ENCODE results near the gene DNAH14.
"Not testable (repeated sequence)": the region's sequence is repeated elsewhere in the genome, so short reads cannot be mapped to it uniquely, and the experiment has no call there.

The DNAH14 gene

DNA sequence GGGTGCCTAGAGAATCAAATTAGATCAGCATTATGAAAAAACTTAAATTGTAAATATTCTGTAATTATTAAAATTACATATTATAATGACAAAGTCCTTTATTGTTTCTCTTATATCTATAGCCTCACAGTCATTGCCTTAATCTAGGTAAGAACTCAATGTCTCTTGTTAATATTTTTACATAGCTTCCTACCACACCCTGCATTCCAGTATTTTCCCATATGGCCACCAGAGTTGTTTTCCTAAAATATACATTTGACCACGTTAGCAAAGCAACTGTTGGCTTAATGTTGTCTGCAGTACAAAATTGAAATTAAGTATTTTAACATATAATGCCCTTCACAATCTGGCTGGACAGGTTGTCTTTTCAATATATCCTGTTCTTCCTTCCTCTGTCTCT is 230.3 kb downstream of the DNAH14 start:
- no peak for DNase-seq

DNA sequence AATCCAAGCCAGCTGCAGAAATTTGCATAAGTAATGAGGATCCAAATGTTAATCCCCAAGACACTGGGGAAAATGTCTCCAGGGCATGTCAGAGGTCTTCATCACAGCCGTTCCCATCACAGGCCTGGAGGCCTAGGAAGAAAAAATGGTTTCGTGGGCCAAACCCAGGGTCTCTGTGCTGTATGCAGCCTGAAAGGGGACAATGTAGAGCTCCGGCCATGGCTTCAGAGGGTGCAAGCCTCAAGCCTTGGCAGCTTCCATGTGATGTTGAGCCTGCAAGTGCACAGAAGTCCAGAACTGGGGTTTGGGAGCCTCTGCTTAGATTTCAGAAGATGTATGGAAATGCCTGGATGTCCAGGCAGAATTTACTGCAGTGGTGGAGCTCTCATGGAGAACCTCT is 247.9 kb downstream of the DNAH14 start:
- not testable (repeated sequence) for DNase-seq

DNA sequence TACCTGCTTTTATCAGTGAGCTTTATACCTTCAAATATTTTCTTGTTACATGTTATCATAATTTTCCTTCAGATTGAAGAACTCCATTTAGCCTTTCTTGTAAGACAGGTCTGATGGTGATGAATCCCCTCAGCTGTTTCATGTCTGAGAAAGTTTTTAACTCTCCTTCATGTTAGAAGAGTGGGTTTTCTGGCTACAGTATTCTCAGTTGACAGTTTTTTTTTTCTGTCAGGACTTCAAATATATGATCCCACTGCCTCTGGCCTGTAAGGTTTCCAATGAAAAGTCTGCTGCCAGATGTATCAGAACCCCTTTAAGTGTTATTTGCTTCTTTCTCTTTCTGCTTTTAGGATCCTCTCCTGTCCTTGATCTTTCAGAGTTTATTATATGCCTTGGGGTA is 250.2 kb downstream of the DNAH14 start:
- no peak for DNase-seq

DNA sequence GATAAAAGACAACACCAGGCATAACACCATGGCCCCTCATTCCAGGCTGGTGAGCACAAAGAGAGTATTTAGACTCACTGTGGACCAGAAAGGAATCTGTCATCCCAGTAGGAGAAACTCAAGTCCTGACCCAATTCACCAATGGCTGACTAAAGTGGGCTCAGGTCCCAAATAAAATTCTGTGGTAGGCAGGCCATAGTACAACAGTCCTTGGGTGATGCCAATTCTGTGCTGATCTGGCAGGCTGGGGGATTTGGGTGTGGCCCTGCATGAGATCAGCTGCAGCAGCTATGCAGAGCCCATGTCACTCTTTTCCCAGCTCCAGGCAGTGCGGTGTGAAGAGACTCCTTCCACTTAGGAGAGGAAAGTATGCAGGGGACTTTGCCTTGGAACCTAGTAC is 253.2 kb downstream of the DNAH14 start:
- DNase-seq, result no peak

DNA sequence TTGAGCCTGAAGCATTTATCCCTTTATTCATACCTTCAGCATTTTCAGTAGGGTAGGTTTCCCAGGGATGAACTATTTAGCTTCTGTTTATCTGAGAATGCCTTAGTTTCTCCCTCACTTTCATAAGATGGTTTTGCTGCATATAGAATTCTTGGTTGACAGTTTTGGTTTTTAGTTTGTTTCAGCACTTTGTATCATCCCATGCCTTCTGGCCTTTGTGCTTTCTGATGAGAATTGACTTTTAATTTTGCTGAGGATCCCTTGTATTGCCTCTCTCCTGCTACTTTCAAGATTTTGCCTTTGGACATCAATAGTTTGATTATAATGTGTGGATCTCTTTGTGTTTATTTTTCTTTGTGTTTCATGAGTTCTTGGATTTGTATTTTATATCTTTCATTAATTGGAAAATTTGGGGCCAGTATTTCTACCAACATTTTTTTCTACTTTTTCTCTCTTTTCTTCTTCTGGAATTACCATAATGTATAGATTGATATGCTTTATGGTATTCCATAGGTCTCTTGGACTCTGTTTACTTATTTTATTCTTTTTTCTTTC is 261.8 kb downstream of the DNAH14 start:
- DNase-seq, result no peak

DNA sequence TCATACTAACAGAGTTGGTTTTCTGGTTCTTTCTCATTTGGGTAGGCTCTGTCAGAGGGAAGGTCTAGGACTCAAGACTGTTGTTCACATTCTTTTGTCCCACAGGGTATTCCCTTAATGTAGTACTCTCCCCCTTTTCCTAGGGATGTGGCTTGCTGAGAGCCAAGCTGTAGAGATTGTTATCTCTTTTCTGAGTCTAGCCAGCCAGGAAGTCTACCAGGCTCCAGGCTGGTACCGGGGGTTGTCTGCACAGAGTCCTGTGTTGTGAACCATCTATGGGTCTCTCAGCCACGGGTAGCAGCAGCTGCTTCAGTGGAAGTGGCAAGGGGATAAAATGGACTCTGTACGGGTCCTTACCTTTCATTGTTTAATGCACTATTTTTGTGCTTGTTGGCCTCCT is 272.0 kb downstream of the DNAH14 start:
- no peak for DNase-seq

DNA sequence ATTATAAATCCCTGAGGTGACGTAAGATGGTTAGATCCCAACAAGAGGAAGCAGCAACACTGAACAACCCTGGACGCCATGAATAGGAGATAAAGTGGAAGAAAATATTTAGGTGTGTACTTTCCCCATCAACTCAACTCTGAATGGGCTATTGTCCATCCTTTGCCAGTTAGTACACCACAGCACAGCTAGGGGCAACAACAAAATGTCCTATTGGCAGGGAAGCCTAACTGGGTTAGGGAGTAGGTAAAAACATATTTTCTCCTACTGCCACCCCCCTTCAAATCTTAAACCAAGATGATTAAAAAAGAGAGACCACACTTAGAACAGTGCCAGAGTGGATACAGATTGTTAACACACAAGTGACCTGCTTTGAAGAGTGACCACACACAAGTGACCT is 278.3 kb downstream of the DNAH14 start:
- DNase-seq, result no peak

DNA sequence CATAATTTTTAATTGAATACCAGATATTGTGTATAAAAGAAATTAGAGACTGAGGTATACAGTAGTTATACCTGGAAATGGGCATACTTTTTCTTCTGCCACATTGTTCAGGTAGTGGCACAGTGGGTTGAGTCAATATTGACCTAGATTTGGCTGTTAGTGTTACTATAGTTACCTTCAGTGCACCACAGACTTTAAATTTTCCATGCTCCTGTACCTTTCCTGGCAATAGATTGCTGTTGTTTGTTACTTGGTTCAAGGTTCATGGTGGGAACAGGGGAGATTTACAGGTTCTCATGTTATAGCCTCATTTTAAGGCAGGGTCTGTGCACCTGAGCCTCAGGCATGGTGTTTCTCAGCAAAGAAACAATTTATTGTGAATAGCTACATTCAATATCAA is 279.7 kb downstream of the DNAH14 start:
- no peak for DNase-seq

DNA sequence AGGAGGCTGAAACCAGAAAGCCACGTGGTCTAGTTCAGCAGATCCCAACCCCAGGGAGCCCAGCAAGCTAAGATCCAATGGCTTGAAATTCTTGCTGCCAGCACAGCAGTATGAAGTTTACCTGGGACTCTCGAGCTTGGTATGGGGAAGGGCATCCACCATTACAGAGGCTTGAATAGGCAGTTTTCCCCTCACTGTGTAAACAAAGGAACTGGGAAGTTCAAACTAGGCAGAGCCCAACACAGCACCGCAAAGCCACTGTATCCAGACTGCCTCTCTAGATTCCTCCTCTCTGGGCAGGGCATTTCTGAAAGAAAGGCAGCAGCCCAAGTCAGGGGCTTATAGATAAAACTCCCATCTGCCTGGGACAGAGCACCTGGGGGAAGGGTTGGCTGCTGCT is 280.7 kb downstream of the DNAH14 start:
- DNase-seq, result not testable (repeated sequence)

DNA sequence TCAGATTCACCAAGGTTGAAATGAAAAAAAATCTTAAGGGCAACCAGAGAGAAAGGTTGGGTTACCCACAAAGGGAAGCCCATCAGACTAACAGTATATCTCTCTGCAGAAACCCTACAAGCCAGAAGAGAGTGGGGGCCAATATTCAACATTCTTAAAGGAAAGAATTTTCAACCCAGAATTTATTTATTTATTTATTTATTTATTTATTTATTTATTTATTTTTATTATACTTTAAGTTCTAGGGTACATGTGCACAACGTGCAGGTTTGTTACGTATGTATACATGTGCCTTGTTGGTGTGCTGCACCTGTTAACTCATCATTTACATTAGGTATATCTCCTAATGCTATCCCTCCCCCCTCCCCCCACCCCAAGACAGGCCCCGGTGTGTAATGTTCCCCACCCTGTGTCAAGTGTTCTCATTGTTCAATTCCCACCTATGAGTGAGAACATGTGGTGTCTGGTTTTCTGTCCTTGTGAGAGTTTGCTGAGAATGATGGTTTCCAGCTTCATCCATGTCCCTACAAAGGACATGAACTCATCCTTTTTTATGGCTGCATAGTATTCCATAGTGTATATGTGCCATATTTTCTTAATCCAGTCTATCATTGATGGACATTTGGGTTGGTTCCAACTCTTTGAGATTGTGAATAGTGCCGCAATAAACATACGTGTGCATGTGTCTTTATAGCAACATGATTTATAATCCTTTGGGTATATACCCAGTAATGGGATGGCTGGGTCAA is 282.4 kb downstream of the DNAH14 start:
- DNase-seq, result not testable (repeated sequence)

DNA sequence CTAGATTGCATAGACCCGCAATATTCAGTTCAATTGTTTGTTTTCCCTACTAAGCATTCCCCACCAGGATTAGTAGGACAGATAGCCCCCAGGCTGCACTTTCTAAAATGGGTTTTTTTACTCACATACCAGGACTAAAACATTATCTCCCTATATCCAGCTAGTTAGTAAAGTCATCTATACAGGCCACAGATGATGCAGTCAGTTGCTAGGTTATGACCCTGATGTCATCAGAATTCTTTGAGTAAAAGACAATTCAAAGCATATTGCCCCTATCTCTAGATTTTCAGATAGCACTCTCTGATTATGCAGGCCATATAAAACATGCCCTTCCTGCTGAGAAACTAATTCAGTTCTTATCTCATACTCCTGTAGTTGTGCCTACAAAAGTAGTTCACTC is 294.8 kb downstream of the DNAH14 start:
- no peak for DNase-seq

DNA sequence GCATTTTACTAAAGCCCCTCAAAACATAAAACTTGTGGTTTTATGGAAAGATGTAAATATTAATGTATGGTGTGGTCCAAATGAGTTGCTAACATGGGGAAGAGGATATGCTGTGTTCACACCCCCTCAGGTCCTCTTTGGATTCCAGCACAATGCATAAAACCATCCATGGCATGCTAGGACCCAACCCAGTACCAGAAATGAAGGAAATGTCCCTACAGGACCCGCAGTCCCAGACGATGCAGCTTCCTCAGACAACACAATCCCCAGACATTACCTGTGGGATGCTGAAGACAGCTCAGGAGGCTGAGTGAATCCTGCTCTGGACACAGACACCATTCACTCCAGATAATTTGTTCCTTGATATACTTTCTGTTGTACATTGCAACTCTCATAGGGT is 296.2 kb downstream of the DNAH14 start:
- no peak for DNase-seq

DNA sequence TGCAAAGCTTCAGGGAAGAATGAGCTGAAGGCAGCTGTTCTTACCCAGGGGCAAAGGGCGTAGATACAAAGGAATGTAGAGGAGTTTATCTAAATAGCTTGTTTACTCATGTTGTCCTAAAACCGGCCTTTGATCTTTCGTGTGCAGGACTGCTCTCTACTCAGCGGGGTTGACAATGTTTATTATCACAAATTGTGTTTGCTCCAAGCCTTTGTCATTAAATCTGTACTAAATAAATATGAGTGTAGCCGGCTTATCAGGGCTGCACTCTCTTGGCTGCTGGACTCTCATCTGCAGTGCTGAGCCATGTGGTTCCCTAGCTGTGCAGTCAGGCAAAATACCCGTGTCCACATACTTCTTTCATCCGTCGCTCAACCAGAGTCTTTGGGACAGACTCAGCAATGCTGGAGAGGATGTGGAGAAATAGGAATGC is 299.4 kb downstream of the DNAH14 start:
- DNase-seq, result no peak

DNA sequence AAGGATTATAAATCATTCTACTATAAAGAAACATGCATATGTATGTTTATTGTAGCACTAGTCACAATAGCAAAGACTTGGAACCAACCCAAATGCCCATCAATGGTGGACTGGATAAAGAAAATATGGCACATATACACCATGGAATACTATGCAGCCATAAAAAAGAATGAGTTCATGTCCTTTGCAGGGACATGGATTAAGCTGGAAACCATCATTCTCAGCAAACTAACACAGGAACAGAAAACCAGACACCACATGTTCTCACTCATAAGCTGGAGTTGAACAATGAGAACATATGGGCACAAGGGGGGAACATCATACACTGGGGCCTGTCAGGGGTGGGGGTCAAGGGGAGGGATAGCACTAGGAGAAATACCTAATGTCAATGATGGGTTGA is 300.0 kb downstream of the DNAH14 start:
- not testable (repeated sequence) for DNase-seq

DNA sequence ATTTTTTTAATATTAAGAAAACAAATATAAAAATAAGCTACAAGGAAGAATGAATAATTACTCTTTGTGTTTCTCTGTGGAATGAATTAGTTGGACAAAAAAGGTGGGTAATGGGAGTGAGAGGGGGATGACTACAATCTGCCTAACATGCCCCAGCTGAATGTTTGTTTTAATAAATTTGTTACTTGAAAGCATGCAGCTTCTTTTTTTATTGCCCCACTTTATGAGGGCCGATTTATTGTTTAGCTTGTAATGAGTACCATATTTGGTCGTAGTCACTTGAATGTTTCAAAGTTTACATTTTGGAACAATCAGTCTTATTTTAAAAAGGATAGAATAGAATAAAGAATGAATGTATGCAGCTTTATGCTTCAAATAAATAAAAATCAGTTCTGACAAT is 301.0 kb downstream of the DNAH14 start:
- no peak for DNase-seq

DNA sequence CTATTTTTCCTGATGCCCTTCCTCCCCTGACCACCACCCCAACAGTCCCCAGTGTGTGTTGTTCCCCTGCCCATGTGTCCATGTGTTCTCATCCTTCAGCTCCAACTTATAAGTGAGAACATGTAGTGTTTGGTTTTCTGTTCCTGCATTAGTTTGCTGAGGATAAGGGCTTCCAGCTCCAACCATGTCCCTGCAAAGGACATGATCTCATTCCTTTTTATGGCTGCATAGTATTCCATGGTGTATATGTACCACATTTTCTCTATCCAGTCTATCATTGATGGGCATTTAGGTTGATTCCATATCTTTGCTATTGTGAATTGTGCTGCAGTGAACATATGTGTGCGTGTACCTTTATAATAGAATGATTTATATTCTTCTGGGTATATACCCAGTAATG is 303.5 kb downstream of the DNAH14 start:
- not testable (repeated sequence) for DNase-seq

DNA sequence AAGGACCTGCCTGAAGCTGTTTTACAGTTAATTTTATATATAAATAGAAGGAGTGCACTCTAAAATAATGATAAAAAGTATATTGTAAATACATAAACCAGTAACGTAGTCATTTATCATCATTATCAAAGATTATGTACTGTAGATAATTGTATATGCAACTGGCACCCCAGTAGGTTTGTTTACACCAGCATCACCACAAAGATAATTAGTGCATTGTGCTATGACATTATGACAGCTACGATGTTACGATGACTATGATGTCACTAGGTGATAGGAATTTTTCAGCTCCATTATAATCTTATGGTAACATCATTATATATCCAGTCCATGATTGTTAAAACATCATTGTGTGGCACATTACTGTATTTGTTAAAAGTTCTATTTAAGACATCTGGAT is 313.1 kb downstream of the DNAH14 start:
- DNase-seq, result no peak

DNA sequence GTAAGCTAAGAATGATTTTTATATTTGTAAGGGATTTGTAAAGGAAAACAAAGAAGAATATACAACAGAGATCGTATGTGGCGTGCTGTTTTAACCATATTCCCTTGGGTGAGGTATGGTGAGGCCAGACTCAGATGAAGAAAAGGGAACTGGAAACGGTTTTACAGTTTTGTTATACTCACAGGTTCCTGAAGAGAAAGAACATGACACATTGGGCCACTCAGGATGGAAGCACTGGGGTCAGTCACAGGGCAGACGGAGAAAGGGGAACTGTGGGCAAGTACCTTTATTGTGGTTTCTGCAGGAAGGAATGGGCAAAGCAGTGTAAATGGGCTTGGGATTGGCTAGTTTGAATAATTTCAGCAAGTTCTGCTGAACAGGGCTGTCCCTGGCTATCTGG is 321.0 kb downstream of the DNAH14 start:
- no peak for DNase-seq

DNA sequence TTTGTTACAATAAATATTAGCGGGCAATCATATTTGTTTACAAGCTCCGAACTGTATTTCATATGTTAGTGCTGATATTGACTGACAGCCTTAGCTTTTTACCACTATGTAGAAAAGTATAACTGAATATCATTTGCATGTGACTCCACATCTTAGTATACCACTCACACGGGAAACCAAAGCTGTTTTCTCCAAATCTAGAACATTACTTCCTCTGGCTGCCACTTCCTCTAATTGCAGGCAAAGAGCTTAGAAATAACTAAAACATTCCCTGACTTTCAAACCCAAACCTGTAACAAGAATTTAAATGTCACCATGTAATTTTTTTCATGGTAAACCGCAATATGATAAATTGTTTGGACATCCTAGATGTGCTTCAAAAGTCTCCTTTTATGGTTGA is 323.7 kb downstream of the DNAH14 start:
- DNase-seq, result no peak

DNA sequence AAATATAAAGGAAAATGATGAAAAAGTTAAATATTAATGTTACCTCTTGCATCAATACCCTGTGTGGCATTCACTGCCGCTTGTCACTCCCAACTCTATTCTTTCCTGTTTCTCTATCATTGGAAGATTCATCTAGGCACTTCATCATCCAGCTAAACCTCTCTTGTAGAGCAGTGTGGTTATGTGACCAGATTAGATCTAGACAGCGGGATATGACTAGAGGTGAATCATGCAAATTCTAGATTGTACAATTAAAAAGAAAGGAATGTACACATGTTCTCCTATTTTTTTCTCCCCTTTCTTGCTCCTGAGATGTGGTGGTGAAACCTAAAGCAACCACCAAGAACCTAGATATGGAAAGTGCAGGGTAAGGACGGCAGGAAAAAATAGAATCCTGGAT is 324.3 kb downstream of the DNAH14 start:
- DNase-seq, result no peak

DNA sequence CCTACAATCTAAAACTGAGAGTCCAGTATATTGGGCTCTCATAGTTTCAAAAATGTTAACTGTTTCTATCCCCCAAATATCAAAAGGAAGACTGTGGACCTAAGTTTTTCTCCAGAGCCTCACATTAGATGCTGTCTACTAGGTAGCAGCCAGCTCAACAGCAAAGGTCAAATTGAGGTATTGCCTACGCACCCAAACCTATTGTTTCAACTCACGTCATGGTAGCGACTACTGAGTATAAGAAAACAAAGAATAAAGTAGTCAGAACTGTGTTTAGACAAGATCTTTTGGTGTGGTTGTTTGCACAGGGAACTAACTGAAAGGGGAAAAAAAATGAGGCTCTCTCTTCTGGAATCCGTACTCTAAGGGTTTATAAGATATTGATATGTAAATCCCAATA is 325.2 kb downstream of the DNAH14 start:
- no peak for DNase-seq

DNA sequence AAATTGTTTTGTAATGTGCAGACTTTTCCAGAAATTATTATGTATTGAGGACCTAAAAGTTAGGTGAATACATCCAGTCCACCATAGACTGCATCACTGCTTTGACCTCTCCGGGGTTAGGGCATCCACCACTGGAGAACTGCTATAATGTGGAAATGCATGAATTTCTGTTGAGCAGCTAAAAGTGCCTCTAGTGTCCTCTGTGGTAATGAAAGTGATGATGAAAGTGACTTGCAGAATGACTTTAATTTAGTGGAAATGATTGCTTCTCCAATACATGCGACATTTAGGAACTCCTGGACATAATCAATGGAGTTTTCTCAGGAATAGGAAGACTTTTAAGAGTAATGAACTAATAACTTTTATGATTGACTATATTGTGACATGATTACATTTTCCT is 327.6 kb downstream of the DNAH14 start:
- DNase-seq, result no peak

DNA sequence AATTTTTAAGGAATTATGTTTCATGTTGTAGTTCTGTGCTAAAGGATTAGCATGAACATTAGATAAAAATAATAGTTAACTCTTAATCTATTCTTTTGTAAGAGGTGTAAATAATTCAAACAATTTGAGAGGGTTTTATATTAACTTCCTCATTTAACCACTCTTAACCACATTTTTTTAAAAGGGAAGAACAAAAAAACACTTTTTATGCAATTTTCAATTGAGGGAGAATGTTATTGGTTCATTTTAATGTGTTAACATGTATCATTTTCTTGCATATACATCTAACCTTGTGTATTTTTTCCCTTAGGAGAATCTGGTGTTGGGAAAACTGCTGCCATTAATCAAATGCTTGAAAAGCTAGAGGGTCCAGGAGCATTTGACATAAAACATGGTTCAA is 329.3 kb downstream of the DNAH14 start:
- DNase-seq, result no peak

DNA sequence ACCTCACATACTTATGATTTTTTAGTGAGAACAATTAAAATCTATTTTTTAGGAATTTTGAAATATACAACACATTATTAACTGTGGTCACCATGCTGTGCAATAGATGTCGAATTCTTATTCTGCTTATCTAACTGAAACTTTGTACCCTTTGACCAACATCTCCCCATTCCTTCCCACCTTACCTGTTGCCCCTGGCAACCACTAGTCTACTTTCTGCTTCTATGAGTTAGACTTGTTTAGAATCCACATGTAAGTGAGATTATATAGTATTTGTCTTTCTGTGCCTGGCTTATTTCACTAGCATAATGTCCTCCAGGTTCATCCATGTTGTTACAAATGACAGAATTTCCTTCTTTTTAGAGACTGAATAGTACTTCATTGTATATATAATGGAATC is 330.1 kb downstream of the DNAH14 start:
- no peak for DNase-seq

DNA sequence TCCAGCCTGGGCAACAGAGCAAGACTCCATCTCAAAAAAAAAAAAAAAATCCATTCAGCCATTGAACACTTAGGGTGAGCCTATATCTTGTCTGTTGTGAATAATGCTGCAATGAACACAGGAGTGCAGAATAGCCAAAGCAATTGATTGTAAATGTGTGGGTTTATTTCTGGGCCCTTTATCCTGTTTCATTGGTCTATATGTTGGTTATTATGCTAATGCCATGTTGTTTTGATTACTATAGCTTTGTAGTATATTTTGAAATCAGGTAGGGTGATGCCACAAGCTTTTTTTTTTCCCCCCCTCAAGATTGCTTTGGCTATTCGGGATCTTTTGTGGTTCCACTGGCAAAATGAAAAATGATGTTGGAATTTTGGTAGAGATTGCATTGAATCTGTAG is 330.8 kb downstream of the DNAH14 start:
- no peak for DNase-seq

All from NCI-H146 (cell line).